T-cell (primary cell): Measurements from ENCODE around the gene NIPAL1. TPM values are rescaled to one million over a fixed set of nuclear protein-coding genes. Genes with fewer than 3 reads are reported as not detected.

Source experiments
- ATAC-seq, 4 experiments: fragments of 200-7000 bp in 3 of 4; fragments of 150-1000 bp in 1 of 4; cut with Tn5 transposase; replicated peaks in 1 of 4; 1 replicate in 3 of 4; 2 replicates in 1 of 4; pipeline ENCODE4 v1.10.0; 2021; ENCODE audit warnings: moderate library complexity in 3 of 4, mild to moderate bottlenecking in 2 of 4, moderate number of reproducible peaks in 1 of 4
- CTCF ChIA-PET, 2 donors: fragments of 300-600 bp; sonication (Branson Sonifier 250); formaldehyde crosslinking; loops; one replicate each; lab custom pipeline; 2022; ENCODE audit warnings: antibody characterized with exemption in 2 of 2; lab: Charles Lee
- POLR2A ChIA-PET, 2 donors: fragments of 300-600 bp; sonication (Branson Sonifier 250); formaldehyde crosslinking; loops; one replicate each; lab custom pipeline; 2022; ENCODE audit warnings: antibody characterized with exemption in 2 of 2; lab: Charles Lee
- DNase-seq, 35 experiments: peaks; one replicate each; pipeline versions ENCODE4 v3.0.0 to v3.0.0-alpha.2; 2013 to 2023
- H3K27ac ChIP-seq: one replicate; pipeline ENCODE4 v1.5.1; 2013; ENCODE audit warnings: low read length
- H3K27me3 ChIP-seq, 2 experiments: replicated peaks in 1 of 2; 1 replicate in 1 of 2; 2 replicates in 1 of 2; pipeline versions ENCODE4 v1.6.1 to v1.7.0; 2013; ENCODE audit warnings: low read length in 1 of 2, mixed read lengths in 1 of 2; ENCODE audit not compliant: control insufficient read depth in 2 of 2, insufficient read depth in 2 of 2; ENCODE audit errors: extremely low read depth in 1 of 2
- H3K36me3 ChIP-seq, 2 donors: 1 replicate in 1 of 2; 2 replicates in 1 of 2; pipeline versions ENCODE4 v1.6.1 to v1.7.0; 2013; ENCODE audit warnings: low read length in 1 of 2; ENCODE audit not compliant: control insufficient read depth in 2 of 2, insufficient read depth in 1 of 2; ENCODE audit errors: extremely low read depth in 1 of 2
- H3K4me1 ChIP-seq, 2 experiments: 1 replicate in 1 of 2; 2 replicates in 1 of 2; pipeline versions ENCODE4 v1.6.1 to v1.7.0; 2013; ENCODE audit warnings: low read length in 2 of 2, mixed read lengths in 1 of 2; ENCODE audit not compliant: insufficient read depth in 2 of 2, control insufficient read depth in 1 of 2; ENCODE audit errors: extremely low read depth in 1 of 2
- H3K4me3 ChIP-seq, 2 donors: 1 replicate in 1 of 2; 2 replicates in 1 of 2; pipeline versions ENCODE4 v1.5.1 to v1.7.0; 2013; ENCODE audit warnings: mild to moderate bottlenecking in 2 of 2, low read length in 1 of 2, moderate library complexity in 1 of 2; ENCODE audit not compliant: control insufficient read depth in 1 of 2; ENCODE audit errors: extremely low read depth in 1 of 2
- H3K9me3 ChIP-seq: 2 replicates; pipeline ENCODE4 v1.7.0; 2013
- H3K27ac Mint-ChIP-seq, 2 donors: one replicate each; pipeline ENCODE4 v1.8.0; 2020 to 2021; ENCODE audit warnings: mild to moderate bottlenecking in 2 of 2, mixed read lengths in 2 of 2
- H3K27me3 Mint-ChIP-seq, 2 donors: one replicate each; pipeline ENCODE4 v1.8.0; 2021 to 2022; ENCODE audit warnings: mixed read lengths in 2 of 2
- H3K36me3 Mint-ChIP-seq: one replicate; pipeline ENCODE4 v1.8.0; 2021; ENCODE audit warnings: mixed read lengths
- H3K4me1 Mint-ChIP-seq, 3 donors: one replicate each; pipeline ENCODE4 v1.8.0; 2020 to 2022; ENCODE audit warnings: mixed read lengths in 3 of 3, mild to moderate bottlenecking in 1 of 3
- H3K4me3 Mint-ChIP-seq, 3 donors: one replicate each; pipeline ENCODE4 v1.8.0; 2020 to 2022; ENCODE audit warnings: mild to moderate bottlenecking in 3 of 3, mixed read lengths in 3 of 3, moderate library complexity in 3 of 3
- H3K9me3 Mint-ChIP-seq, 3 donors: one replicate each; pipeline ENCODE4 v1.8.0; 2020 to 2022; ENCODE audit warnings: mixed read lengths in 3 of 3
- WGBS: methylation state at CpG from one replicate; pipeline ENCODE4 v1.1.5; 2013; ENCODE audit warnings: missing lambda C conversion rate; ENCODE audit not compliant: insufficient coverage; 5-methylcytosine and 5-hydroxymethylcytosine counted together
- total RNA-seq, 35 experiments: library from RNA in 6 of 35; stranded (reverse) in 6 of 35; fragments of 120-200 nt in 1 of 35; gene quantifications; one replicate each; pipeline versions ENCODE4 v1.2.1 to v1.2.4 and lab custom pipeline; 2013 to 2026

NIPAL1 gene
- total RNA-seq, 5 donors from 2014 or later (not counting 1 experiment from before 2014, with no cell fraction given), result 0.77 to 2.9 (median 0.80) TPM

- peaks cover 44 to 64% (median 50%) of the 10 kb centered on the region in 3 donors for H3K4me1 Mint-ChIP-seq
Measured at GRCh38 chr4:48043504-48043903, 26.9 kb downstream of the NIPAL1 start.

DNA sequence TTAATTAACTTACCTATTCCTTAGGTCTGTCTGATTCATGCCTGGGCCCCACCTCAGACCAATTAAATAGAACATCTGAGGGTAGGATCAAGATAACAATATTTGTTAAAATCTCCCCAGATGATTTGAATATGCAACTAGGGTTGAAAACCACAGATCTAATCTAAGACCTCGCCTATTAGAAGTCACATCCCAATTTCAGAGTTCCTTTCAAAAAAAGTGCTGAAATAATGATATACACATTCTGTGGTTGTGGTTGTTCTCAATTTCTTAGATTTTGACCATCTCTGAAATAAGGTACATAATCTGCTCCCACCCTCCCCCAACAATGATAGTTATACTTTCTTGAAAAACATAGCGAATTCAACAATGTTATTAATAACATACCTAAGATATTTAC lies 27.7 kb downstream of the NIPAL1 start:
- Histone ChIP-seq H3K36me3 (no peaks in the 10 kb centered on the region), H3K4me1 (peaks cover 23 to 31% of the 10 kb centered on the region in 2 experiments), H3K27me3 (peaks cover 0 to 10% of the 10 kb centered on the region in 2 experiments), H3K27ac (no peak overlapping the region), H3K9me3 (no peaks in the 10 kb centered on the region), H3K4me3 (no peak overlapping the region)
- peaks cover 3 to 13% of the 10 kb centered on the region in 2 donors for H3K27me3 Mint-ChIP-seq
- H3K4me1 Mint-ChIP-seq, result peaks cover 50 to 66% (median 51%) of the 10 kb centered on the region in 3 donors
- CTCF ChIA-PET, result interaction anchor here (0.6 to 6.5 kb wide), 6 partner anchors 8 to 885 kb away, joined by 3 to 46 read pairs (median 3); no protein-coding TSS in a partner anchor
- no peak overlapping the region for H3K4me3 Mint-ChIP-seq
- DNase-seq (no peak), ATAC-seq (no peak)
- no CpG with 5 or more reads among the region's 2 CpGs for WGBS
- POLR2A ChIA-PET, result interaction anchor here in 1 of 2 donors (0.7 kb wide), 1 partner anchor 47 kb away, joined by 3 read pairs; no protein-coding TSS in a partner anchor
- no peaks in the 10 kb centered on the region for H3K9me3 Mint-ChIP-seq
- no peak overlapping the region for H3K27ac Mint-ChIP-seq
- H3K36me3 Mint-ChIP-seq, result no peaks in the 10 kb centered on the region

More at GRCh38 chr4:48043504-48043903, 26.9 kb downstream of the NIPAL1 start:
- CTCF ChIA-PET, result interaction anchor here (0.5 to 6.5 kb wide), 5 partner anchors 9 to 1041 kb away, joined by 3 to 46 read pairs (median 3); no protein-coding TSS in a partner anchor
- Histone ChIP-seq H3K36me3 (no peaks in the 10 kb centered on the region), H3K27me3 (peaks cover 0 to 10% of the 10 kb centered on the region in 2 experiments), H3K4me1 (peaks cover 23 to 31% of the 10 kb centered on the region in 2 experiments), H3K4me3 (no peak overlapping the region), H3K27ac (no peak overlapping the region), H3K9me3 (no peaks in the 10 kb centered on the region)
- ATAC-seq (no peak), DNase-seq (no peak)
- POLR2A ChIA-PET, result no interaction called here
- Mint-ChIP-seq H3K36me3 (no peaks in the 10 kb centered on the region), H3K9me3 (no peaks in the 10 kb centered on the region), H3K27ac (no peak overlapping the region), H3K27me3 (peaks cover 3 to 13% of the 10 kb centered on the region in 2 donors), H3K4me3 (no peak overlapping the region)
- 100% methylated on average over 1 of the region's 2 CpGs for WGBS

GRCh38 chr4:48046059-48046458 lies 29.5 kb downstream of the NIPAL1 start:
- Histone ChIP-seq H3K4me3 (no peak overlapping the region), H3K27ac (no peak overlapping the region), H3K9me3 (no peaks in the 10 kb centered on the region), H3K27me3 (peaks cover 0 to 10% of the 10 kb centered on the region in 2 experiments), H3K36me3 (no peaks in the 10 kb centered on the region), H3K4me1 (peaks cover 23 to 31% of the 10 kb centered on the region in 2 experiments)
- Mint-ChIP-seq H3K27me3 (peaks cover 3 to 11% of the 10 kb centered on the region in 2 donors), H3K27ac (peak overlapping the region in 1 of 2 donors; percentile 0), H3K9me3 (no peaks in the 10 kb centered on the region), H3K36me3 (no peaks in the 10 kb centered on the region), H3K4me1 (peaks cover 50 to 66% (median 55%) of the 10 kb centered on the region in 3 donors), H3K4me3 (peak overlapping the region in 1 of 3 donors; percentile 60)
- POLR2A ChIA-PET, result no interaction called here
- 48% methylated on average over 2 of the region's 3 CpGs for WGBS
- DNase-seq (no peak), ATAC-seq (no peak)
- CTCF ChIA-PET, result interaction anchor here (0.6 to 6.5 kb wide), 3 partner anchors 10 to 61 kb away, joined by 3 to 46 read pairs (median 3); no protein-coding TSS in a partner anchor

GRCh38 chr4:48047421-48047844 lies 30.9 kb downstream of the NIPAL1 start:
- Histone ChIP-seq H3K36me3 (no peaks in the 10 kb centered on the region), H3K4me3 (peak overlapping the region; percentile 9 to 29), H3K27ac (no peak overlapping the region), H3K27me3 (peaks cover 0 to 10% of the 10 kb centered on the region in 2 experiments), H3K9me3 (no peaks in the 10 kb centered on the region), H3K4me1 (peaks cover 23 to 31% of the 10 kb centered on the region in 2 experiments)
- Mint-ChIP-seq H3K4me1 (peaks cover 47 to 61% (median 55%) of the 10 kb centered on the region in 3 donors), H3K9me3 (no peaks in the 10 kb centered on the region), H3K27ac (peak overlapping the region; percentile 13 to 25), H3K27me3 (peaks cover 3 to 5% of the 10 kb centered on the region in 2 donors), H3K36me3 (no peaks in the 10 kb centered on the region), H3K4me3 (peak overlapping the region; percentile 37 to 60 (median 55))
- peak in 33 of 35 experiments; percentile 5 to 59 (median 26) for DNase-seq
- 0% methylated on average over 2 of the region's 3 CpGs for WGBS
- peak; percentile 79 to 93 (median 91) for ATAC-seq
- ChIA-PET POLR2A (interaction anchor here in 1 of 2 donors (0.5 kb wide), 1 partner anchor 9 kb away, joined by 4 read pairs; no protein-coding TSS in a partner anchor), CTCF (interaction anchor here (0.5 to 6.5 kb wide), 3 partner anchors 10 to 14 kb away, joined by 6 to 46 read pairs (median 6); no protein-coding TSS in a partner anchor)

DNA sequence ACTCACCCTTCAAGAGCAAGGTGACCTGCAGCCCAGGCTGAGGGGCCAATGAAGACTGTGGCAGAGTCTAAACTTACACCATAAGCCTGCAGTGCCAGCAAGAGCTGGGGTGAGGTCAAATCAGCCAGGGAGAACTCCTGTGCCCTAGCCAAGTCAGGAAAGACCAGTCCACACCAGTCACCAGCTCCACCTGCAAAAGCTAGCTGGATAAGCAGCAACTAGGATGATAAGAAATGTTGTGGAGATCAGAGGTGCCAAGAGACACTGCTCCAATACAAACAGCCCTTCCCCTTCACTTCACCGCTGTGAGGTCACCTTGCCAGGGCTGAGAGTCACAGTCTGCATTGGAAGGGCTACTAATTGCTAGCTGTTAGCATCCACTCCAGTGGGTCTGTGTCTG lies 31.3 kb downstream of the NIPAL1 start:
- H3K9me3 ChIP-seq, result no peaks in the 10 kb centered on the region
- Mint-ChIP-seq H3K36me3 (no peaks in the 10 kb centered on the region), H3K27ac (no peak overlapping the region), H3K4me1 (peaks cover 42 to 56% (median 51%) of the 10 kb centered on the region in 3 donors), H3K9me3 (no peaks in the 10 kb centered on the region), H3K4me3 (peak overlapping the region in 1 of 3 donors; percentile 60), H3K27me3 (peaks cover 3 to 5% of the 10 kb centered on the region in 2 donors)
- peaks cover 23 to 31% of the 10 kb centered on the region in 2 experiments for H3K4me1 ChIP-seq
- CTCF ChIA-PET, result interaction anchor here (0.5 to 6.5 kb wide), 3 partner anchors 10 to 15 kb away, joined by 6 to 46 read pairs (median 6); no protein-coding TSS in a partner anchor
- no peaks in the 10 kb centered on the region for H3K36me3 ChIP-seq
- 100% methylated on average over 1 of the region's 1 CpG for WGBS
- DNase-seq, result no peak
- POLR2A ChIA-PET, result interaction anchor here in 1 of 2 donors (0.5 kb wide), 1 partner anchor 10 kb away, joined by 4 read pairs; no protein-coding TSS in a partner anchor
- H3K27ac ChIP-seq, result no peak overlapping the region
- peaks cover 0 to 10% of the 10 kb centered on the region in 2 experiments for H3K27me3 ChIP-seq
- peak in 1 of 4 experiments; percentile 8 for ATAC-seq
- no peak overlapping the region for H3K4me3 ChIP-seq

- WGBS, result 74% methylated on average over 4 of the region's 8 CpGs
- peaks cover 22 to 28% of the 10 kb centered on the region in 2 experiments for H3K4me1 ChIP-seq
- CTCF ChIA-PET, result interaction anchor here (0.5 to 2.5 kb wide), 4 partner anchors 15 to 39 kb away, joined by 3 to 11 read pairs (median 3); no protein-coding TSS in a partner anchor
- no peaks in the 10 kb centered on the region for H3K9me3 Mint-ChIP-seq
- H3K27ac ChIP-seq, result no peak overlapping the region
- peaks cover 3 to 5% of the 10 kb centered on the region in 2 donors for H3K27me3 Mint-ChIP-seq
- H3K4me3 ChIP-seq, result no peak overlapping the region
- H3K36me3 ChIP-seq, result no peaks in the 10 kb centered on the region
- H3K4me3 Mint-ChIP-seq, result no peak overlapping the region
- DNase-seq (no peak), ATAC-seq (no peak)
- H3K4me1 Mint-ChIP-seq, result peaks cover 29 to 40% (median 38%) of the 10 kb centered on the region in 3 donors
- POLR2A ChIA-PET, result no interaction called here
- H3K9me3 ChIP-seq, result no peaks in the 10 kb centered on the region
- no peak overlapping the region for H3K27ac Mint-ChIP-seq
- no peaks in the 10 kb centered on the region for H3K36me3 Mint-ChIP-seq
- peaks cover 0 to 10% of the 10 kb centered on the region in 2 experiments for H3K27me3 ChIP-seq
Measured at GRCh38 chr4:48049483-48049882, 32.9 kb downstream of the NIPAL1 start.
